ENCODE measurements around the gene HOXB5.

- TF ChIP-seq CTCF (IDR thresholded peaks at IDR 0.05; ENCODE audit: insufficient read depth, low read depth, low read length): no peak
- no peak for TF ChIP-seq EZH2 (IDR thresholded peaks at IDR 0.05; ENCODE audit: insufficient read depth, low read length)
These were observed 7.6 kb upstream of the HOXB5 start for GRCh38 chr17:48601207-48601538.
